Mammary epithelial cell (primary cell): Measurements from ENCODE around the gene KIF3A.

Experiments
- EZH2 ChIP-seq: IDR thresholded peaks from 2 replicates; pipeline ENCODE4 v1.6.1; 2012; ENCODE audit warnings: low read length, inconsistent platforms, borderline replicate concordance
- TF ChIP-seq, protein P1 (sequence below), 2 donors: IDR thresholded peaks in 1 of 2; conservative IDR thresholded peaks in 1 of 2; 2 replicates each; pipeline ENCODE4 v1.5.1; 2011 to 2012; ENCODE audit warnings: inconsistent platforms in 2 of 2, low read length in 2 of 2, mild to moderate bottlenecking in 2 of 2, control low read depth in 1 of 2, low read depth in 1 of 2; ENCODE audit not compliant: insufficient read depth in 1 of 2; ENCODE audit errors: extremely low read depth in 1 of 2

DNA sequence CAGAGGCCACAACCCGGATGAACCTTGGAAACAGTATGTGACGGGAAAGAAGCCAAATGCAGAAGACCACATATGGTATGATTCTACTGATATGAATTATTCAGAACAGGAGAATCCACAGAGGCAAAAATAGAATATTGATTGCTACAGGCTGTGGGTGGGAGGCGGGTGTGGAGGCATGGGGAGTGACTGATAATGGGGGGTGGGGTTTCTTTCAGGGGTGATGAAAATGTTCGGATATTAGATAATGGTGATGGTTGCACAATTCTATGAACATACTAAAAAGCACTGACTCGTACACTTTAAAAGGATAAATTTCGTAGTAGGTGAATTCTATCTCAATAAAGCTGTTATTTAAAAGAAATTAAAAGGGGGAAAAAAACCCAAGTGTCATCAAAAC lies 52.9 kb downstream of the KIF3A start:
- TF ChIP-seq EZH2, result no peak
- TF ChIP-seq, protein P1, sequence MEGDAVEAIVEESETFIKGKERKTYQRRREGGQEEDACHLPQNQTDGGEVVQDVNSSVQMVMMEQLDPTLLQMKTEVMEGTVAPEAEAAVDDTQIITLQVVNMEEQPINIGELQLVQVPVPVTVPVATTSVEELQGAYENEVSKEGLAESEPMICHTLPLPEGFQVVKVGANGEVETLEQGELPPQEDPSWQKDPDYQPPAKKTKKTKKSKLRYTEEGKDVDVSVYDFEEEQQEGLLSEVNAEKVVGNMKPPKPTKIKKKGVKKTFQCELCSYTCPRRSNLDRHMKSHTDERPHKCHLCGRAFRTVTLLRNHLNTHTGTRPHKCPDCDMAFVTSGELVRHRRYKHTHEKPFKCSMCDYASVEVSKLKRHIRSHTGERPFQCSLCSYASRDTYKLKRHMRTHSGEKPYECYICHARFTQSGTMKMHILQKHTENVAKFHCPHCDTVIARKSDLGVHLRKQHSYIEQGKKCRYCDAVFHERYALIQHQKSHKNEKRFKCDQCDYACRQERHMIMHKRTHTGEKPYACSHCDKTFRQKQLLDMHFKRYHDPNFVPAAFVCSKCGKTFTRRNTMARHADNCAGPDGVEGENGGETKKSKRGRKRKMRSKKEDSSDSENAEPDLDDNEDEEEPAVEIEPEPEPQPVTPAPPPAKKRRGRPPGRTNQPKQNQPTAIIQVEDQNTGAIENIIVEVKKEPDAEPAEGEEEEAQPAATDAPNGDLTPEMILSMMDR (conservative IDR thresholded peaks at IDR 0.05 in 1 of 2, IDR thresholded peaks at IDR 0.05 in 1 of 2; ENCODE audit: extremely low read depth in 1 of 2, insufficient read depth in 1 of 2, low read depth in 1 of 2, low read length in 2 of 2), result no peak
